CD4-positive, alpha-beta T cell (primary cell): ENCODE measurements around the gene MSH3. TPM values are rescaled to one million over a fixed set of nuclear protein-coding genes. Genes with fewer than 3 reads are reported as not detected.

Experiments
- ATAC-seq: fragments of 200-7000 bp; cut with Tn5 transposase; one replicate; pipeline ENCODE4 v1.10.0; 2022; ENCODE audit warnings: mild to moderate bottlenecking; ENCODE audit not compliant: poor library complexity
- CTCF ChIA-PET: fragments of 350-600 bp; sonication (Branson Sonifier 250); formaldehyde crosslinking; loops from one replicate; lab custom pipeline; 2021; ENCODE audit warnings: antibody characterized with exemption, inconsistent platforms; lab: Charles Lee
- POLR2A ChIA-PET: fragments of 350-600 bp; sonication (Branson Sonifier 250); formaldehyde crosslinking; loops from one replicate; lab custom pipeline; 2021; ENCODE audit warnings: antibody characterized with exemption, inconsistent platforms; lab: Charles Lee
- DNase-seq, 14 experiments: peaks; one replicate each; pipeline ENCODE4 v3.0.0-alpha.2; 2013 to 2020; ENCODE audit warnings: mixed read lengths in 2 of 14
- H3K27ac ChIP-seq, 2 donors: one replicate each; pipeline versions ENCODE4 v1.5.1 to v1.7.0; 2013; ENCODE audit warnings: low read length in 2 of 2, low read depth in 1 of 2, mild to moderate bottlenecking in 1 of 2
- H3K27me3 ChIP-seq, 2 experiments: 1 replicate in 1 of 2; 2 replicates in 1 of 2; pipeline versions ENCODE4 v1.6.1 to v1.7.0; 2013; ENCODE audit warnings: low read length in 2 of 2, control low read depth in 1 of 2, mild to moderate bottlenecking in 1 of 2, moderate library complexity in 1 of 2; ENCODE audit not compliant: insufficient read depth in 2 of 2, control insufficient read depth in 1 of 2
- H3K36me3 ChIP-seq: one replicate; pipeline ENCODE4 v1.6.1; 2013; ENCODE audit warnings: low read length, control low read depth; ENCODE audit not compliant: insufficient read depth
- H3K4me1 ChIP-seq: one replicate; pipeline ENCODE4 v1.6.1; 2013; ENCODE audit warnings: low read length, control low read depth; ENCODE audit not compliant: insufficient read depth
- H3K4me3 ChIP-seq: one replicate; pipeline ENCODE4 v1.5.1; 2013; ENCODE audit warnings: mild to moderate bottlenecking, low read length, moderate library complexity
- H3K9me3 ChIP-seq, 2 experiments: 1 replicate in 1 of 2; 2 replicates in 1 of 2; pipeline versions ENCODE4 v1.6.1 to v1.7.0; 2013; ENCODE audit warnings: low read length in 2 of 2, mild to moderate bottlenecking in 2 of 2, control low read depth in 1 of 2, moderate library complexity in 1 of 2; ENCODE audit not compliant: control insufficient read depth in 1 of 2, insufficient read depth in 1 of 2
- H3K27ac Mint-ChIP-seq: one replicate; pipeline ENCODE4 v1.8.0; 2020; ENCODE audit warnings: mixed read lengths
- H3K27me3 Mint-ChIP-seq: one replicate; pipeline ENCODE4 v1.8.0; 2021; ENCODE audit warnings: mixed read lengths
- H3K36me3 Mint-ChIP-seq: one replicate; pipeline ENCODE4 v1.8.0; 2021; ENCODE audit warnings: low read depth, mixed read lengths
- H3K4me1 Mint-ChIP-seq: one replicate; pipeline ENCODE4 v1.8.0; 2021; ENCODE audit warnings: low read depth, mixed read lengths
- H3K4me3 Mint-ChIP-seq: one replicate; pipeline ENCODE4 v1.8.0; 2020; ENCODE audit warnings: mild to moderate bottlenecking, mixed read lengths
- H3K9me3 Mint-ChIP-seq: one replicate; pipeline ENCODE4 v1.8.0; 2020; ENCODE audit warnings: mixed read lengths
- CTCF ChIP-seq: fragments of 200-600 bp; IDR thresholded peaks from one replicate; pipeline ENCODE4 v1.8.0; 2022; ENCODE audit warnings: antibody characterized with exemption, mild to moderate bottlenecking
- intact Hi-C, 2 experiments: fragments of 100-400 bp; cut with DNase I in 1 of 2; cut with micrococcal nuclease in 1 of 2; formaldehyde crosslinking; loops; one replicate each; pipeline versions ENCODE4 v1.15.1 to v1.9.0; 2023 to 2025; cut with DNase I, micrococcal nuclease
- total RNA-seq, 174 experiments: library from RNA in 2 of 174; stranded (reverse) in 2 of 174; gene quantifications; one replicate each; pipeline ENCODE4 v1.2.3 and lab custom pipeline; 2021 to 2026

Gene MSH3
- total RNA-seq, 2 experiments from 2014 or later, result 11.3 to 13.0 TPM

GRCh38 chr5:80712919-80713318, 58.5 kb downstream of the MSH3 start:
- Histone ChIP-seq H3K4me1 (peaks cover 5% of the 10 kb centered on the region), H3K9me3 (no peaks in the 10 kb centered on the region), H3K36me3 (peaks cover 10% of the 10 kb centered on the region), H3K4me3 (no peak overlapping the region), H3K27me3 (no peaks in the 10 kb centered on the region), H3K27ac (no peak overlapping the region)
- H3K36me3 Mint-ChIP-seq, result peaks cover 79% of the 10 kb centered on the region
- no peaks in the 10 kb centered on the region for H3K27me3 Mint-ChIP-seq
- ChIA-PET CTCF (no interaction called here), POLR2A (no interaction called here)
- DNase-seq, result no peak
- H3K4me1 Mint-ChIP-seq, result peaks cover 4% of the 10 kb centered on the region
- H3K27ac Mint-ChIP-seq, result no peak overlapping the region
- no peak for ATAC-seq
- no peak overlapping the region for H3K4me3 Mint-ChIP-seq
- no peaks in the 10 kb centered on the region for H3K9me3 Mint-ChIP-seq
- intact Hi-C loops, result no loop called here
- no peak for TF ChIP-seq CTCF

- Mint-ChIP-seq H3K27me3 (no peaks in the 10 kb centered on the region), H3K36me3 (peaks cover 84% of the 10 kb centered on the region), H3K4me3 (no peak overlapping the region), H3K4me1 (peaks cover 4% of the 10 kb centered on the region), H3K27ac (no peak overlapping the region), H3K9me3 (no peaks in the 10 kb centered on the region)
- H3K4me1 ChIP-seq, result peaks cover 5% of the 10 kb centered on the region
- ATAC-seq (no peak), DNase-seq (peak in 2 of 14 experiments; percentile 16 to 46)
- no peak overlapping the region for H3K27ac ChIP-seq
- CTCF ChIA-PET, result no interaction called here
- no peak overlapping the region for H3K4me3 ChIP-seq
- no peaks in the 10 kb centered on the region for H3K9me3 ChIP-seq
- H3K36me3 ChIP-seq, result peaks cover 10% of the 10 kb centered on the region
- POLR2A ChIA-PET, result no interaction called here
- intact Hi-C loops, result no loop called here
- TF ChIP-seq CTCF, result no peak
- no peaks in the 10 kb centered on the region for H3K27me3 ChIP-seq
These were observed 59.2 kb downstream of the MSH3 start for GRCh38 chr5:80713631-80714030.

- H3K4me3 Mint-ChIP-seq, result no peak overlapping the region
- peaks cover 5% of the 10 kb centered on the region for H3K4me1 ChIP-seq
- no peak overlapping the region for H3K27ac ChIP-seq
- no peak for DNase-seq
- no peak overlapping the region for H3K4me3 ChIP-seq
- peaks cover 3% of the 10 kb centered on the region for H3K9me3 Mint-ChIP-seq
- peaks cover 2 to 4% of the 10 kb centered on the region in 2 experiments for H3K9me3 ChIP-seq
- ChIA-PET CTCF (interaction anchor here (0.6 to 0.7 kb wide), 2 partner anchors 43 to 79 kb away, joined by 3 read pairs; no protein-coding TSS in a partner anchor), POLR2A (interaction anchor here (0.6 kb wide), 1 partner anchor 91 kb away, joined by 3 read pairs; no protein-coding TSS in a partner anchor)
- TF ChIP-seq CTCF, result no peak
- peaks cover 4% of the 10 kb centered on the region for H3K4me1 Mint-ChIP-seq
- H3K36me3 ChIP-seq, result peaks cover 12% of the 10 kb centered on the region
- ATAC-seq, result no peak
- H3K27me3 Mint-ChIP-seq, result no peaks in the 10 kb centered on the region
- peaks cover 89% of the 10 kb centered on the region for H3K36me3 Mint-ChIP-seq
- no peak overlapping the region for H3K27ac Mint-ChIP-seq
- intact Hi-C loops, result no loop called here
- H3K27me3 ChIP-seq, result no peaks in the 10 kb centered on the region
These were observed 60.3 kb downstream of the MSH3 start for GRCh38 chr5:80714570-80715298.
